ENCODE data around the gene ZNF683.
"Not testable (repeated sequence)": the region's sequence is repeated elsewhere in the genome, so short reads cannot be mapped to it uniquely, and the experiment has no call there.

Gene ZNF683

GRCh38 chr1:26388791-26389445, 16.4 kb upstream of the ZNF683 start:
- no peak for DNase-seq
- in situ Hi-C loops (cut with HindIII; ENCODE audit: low pct_ligation_motif_present, low pct_unique_long_range_greater_than_20kb, low sequenced_read_pairs) = no loop called here

- in situ Hi-C loops (cut with HindIII; ENCODE audit: low pct_ligation_motif_present, low pct_unique_long_range_greater_than_20kb, low sequenced_read_pairs) = no loop called here
- peak; percentile 39 for DNase-seq
Measured at GRCh38 chr1:26387447-26387846, 14.9 kb upstream of the ZNF683 start.

DNA sequence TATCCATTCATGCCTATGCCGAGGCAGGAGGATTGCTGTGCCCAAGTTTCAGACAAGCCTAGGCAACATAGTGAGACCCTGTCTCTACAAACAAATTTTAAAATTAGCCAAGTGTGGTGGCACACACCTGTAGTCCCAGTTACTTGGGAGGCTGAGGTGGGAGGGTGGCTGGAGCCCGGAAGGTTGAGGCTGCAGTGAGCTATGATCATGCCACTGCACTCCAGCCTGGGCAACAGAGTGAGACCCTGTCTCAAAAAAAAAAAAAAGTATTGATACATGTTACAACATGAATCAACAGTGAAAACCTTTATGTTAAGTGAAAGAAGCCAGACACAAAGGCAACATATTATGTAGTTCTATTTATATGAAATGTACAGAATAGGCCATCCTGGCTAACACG, 12.5 kb upstream of the ZNF683 start:
- in situ Hi-C loops (cut with HindIII; ENCODE audit: low pct_ligation_motif_present, low pct_unique_long_range_greater_than_20kb, low sequenced_read_pairs); DNase-seq: not testable (repeated sequence)

GRCh38 chr1:26384076-26384475, 11.5 kb upstream of the ZNF683 start:
- DNase-seq = no peak
- in situ Hi-C loops (cut with HindIII; ENCODE audit: low pct_ligation_motif_present, low pct_unique_long_range_greater_than_20kb, low sequenced_read_pairs) = no loop called here

GRCh38 chr1:26378879-26379251, 6.3 kb upstream of the ZNF683 start:
- no peak for DNase-seq
- in situ Hi-C loops (cut with HindIII; ENCODE audit: low pct_ligation_motif_present, low pct_unique_long_range_greater_than_20kb, low sequenced_read_pairs) = no loop called here

DNA sequence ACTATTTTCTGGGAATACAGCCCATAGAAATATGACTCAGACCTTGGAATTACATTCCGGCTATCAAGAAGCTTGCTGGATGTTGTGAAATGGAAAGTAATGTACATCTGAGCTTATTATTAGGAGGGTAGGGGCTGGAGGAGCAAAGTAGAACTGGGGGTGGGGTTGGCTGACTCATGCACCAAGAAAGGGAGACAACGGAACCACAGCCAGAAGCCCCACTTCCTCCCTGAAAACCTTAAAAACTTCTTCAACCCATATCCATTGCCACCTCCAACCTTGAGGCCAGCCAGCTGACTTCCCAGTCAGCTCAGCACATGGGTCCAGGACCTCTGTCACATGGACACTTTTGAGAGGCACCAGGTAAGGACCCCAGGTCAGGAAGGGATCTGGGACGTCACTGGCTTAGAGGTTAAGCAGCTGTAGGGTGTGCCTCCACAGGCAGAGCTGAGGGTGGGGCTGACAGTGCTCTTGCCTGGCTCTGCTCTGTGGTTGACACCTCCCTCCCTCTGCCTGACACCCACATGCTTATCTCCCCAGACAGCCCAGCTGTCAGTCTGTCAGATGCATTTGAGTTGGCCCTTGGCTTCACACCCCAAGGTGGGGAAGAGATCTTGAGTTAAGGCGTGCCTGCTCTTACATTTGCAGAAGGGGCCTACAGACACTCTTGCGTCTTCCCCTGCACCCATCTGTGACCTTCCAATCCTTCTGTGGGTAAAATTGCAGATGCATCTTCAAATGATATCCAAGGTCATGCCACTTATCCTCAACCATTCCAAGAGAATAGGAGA, 5.7 kb upstream of the ZNF683 start:
- DNase-seq = peak; percentile 63
- in situ Hi-C loops (cut with HindIII; ENCODE audit: low pct_ligation_motif_present, low pct_unique_long_range_greater_than_20kb, low sequenced_read_pairs) = no loop called here

GRCh38 chr1:26376050-26376449, 3.5 kb upstream of the ZNF683 start:
- DNase-seq = no peak
- in situ Hi-C loops (cut with HindIII; ENCODE audit: low pct_ligation_motif_present, low pct_unique_long_range_greater_than_20kb, low sequenced_read_pairs) = no loop called here

DNA sequence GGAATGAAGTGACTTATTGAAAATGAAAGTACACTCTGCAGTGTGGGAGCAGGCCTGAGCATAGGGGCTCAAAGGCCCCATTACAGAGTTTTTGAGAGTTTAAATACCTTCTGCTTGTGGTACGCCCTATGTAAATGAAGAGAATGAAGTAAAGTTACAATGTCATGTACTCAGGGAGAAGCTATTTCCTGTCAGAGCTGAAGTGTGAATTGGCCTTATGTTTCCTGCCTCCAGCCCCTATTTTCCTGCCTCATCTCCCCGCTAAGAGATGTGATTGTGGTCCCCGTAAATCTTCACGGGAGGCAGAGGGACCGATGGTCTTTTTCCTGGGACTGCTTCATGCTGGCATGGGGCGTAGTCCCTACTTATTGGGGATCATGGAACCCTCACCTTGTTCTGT, 2.5 kb upstream of the ZNF683 start:
- DNase-seq = no peak
- in situ Hi-C loops (cut with HindIII; ENCODE audit: low pct_ligation_motif_present, low pct_unique_long_range_greater_than_20kb, low sequenced_read_pairs) = no loop called here

GRCh38 chr1:26374361-26374760, 1.8 kb upstream of the ZNF683 start:
- DNase-seq; in situ Hi-C loops (cut with HindIII; ENCODE audit: low pct_ligation_motif_present, low pct_unique_long_range_greater_than_20kb, low sequenced_read_pairs): not testable (repeated sequence)

DNA sequence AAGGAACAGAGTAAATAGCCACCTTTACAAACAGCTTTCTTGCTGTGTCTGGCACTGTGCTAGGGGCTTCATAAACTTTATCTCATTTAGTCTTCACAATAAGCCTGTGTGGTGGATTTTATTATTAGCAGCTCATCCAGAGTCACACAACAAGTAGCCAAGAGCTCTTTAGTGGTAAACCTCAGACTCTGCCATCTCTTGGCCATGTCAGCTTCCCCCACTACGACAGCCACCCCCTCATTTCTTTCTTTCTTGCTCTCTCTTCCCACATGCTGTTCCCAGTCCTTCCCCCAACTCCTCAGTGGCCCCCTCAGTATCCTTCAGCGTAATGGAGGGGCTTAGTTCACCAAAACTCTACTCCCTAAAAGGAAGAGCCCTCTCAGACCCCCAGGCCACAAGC, 1.2 kb upstream of the ZNF683 start:
- in situ Hi-C loops (cut with HindIII; ENCODE audit: low pct_ligation_motif_present, low pct_unique_long_range_greater_than_20kb, low sequenced_read_pairs) = no loop called here
- no peak for DNase-seq

DNA sequence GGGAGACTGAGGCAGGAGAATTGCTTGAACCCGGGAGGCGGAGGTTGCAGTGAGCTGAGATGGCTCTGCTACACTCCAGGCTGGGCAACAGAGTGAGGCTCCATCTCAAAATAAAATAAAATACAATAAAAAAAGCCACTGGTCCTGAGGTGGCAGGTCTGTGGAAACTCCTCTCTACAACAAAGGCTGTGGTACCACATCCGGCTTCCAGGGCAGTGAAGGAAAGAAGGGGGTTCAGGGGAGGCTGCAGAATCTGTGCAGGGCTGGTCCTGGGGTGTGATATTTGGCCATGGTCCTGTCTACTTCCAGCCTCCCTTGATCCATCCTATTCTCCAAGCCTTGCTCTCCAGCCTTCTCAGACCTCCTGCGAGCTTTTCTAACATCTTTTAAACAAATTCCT, 731 bp upstream of the ZNF683 start:
- in situ Hi-C loops (cut with HindIII; ENCODE audit: low pct_ligation_motif_present, low pct_unique_long_range_greater_than_20kb, low sequenced_read_pairs) = no loop called here
- DNase-seq = no peak

- no peak for DNase-seq
- in situ Hi-C loops (cut with HindIII; ENCODE audit: low pct_ligation_motif_present, low pct_unique_long_range_greater_than_20kb, low sequenced_read_pairs) = no loop called here
Measured at GRCh38 chr1:26372039-26372438, 511 bp downstream of the ZNF683 start.

DNA sequence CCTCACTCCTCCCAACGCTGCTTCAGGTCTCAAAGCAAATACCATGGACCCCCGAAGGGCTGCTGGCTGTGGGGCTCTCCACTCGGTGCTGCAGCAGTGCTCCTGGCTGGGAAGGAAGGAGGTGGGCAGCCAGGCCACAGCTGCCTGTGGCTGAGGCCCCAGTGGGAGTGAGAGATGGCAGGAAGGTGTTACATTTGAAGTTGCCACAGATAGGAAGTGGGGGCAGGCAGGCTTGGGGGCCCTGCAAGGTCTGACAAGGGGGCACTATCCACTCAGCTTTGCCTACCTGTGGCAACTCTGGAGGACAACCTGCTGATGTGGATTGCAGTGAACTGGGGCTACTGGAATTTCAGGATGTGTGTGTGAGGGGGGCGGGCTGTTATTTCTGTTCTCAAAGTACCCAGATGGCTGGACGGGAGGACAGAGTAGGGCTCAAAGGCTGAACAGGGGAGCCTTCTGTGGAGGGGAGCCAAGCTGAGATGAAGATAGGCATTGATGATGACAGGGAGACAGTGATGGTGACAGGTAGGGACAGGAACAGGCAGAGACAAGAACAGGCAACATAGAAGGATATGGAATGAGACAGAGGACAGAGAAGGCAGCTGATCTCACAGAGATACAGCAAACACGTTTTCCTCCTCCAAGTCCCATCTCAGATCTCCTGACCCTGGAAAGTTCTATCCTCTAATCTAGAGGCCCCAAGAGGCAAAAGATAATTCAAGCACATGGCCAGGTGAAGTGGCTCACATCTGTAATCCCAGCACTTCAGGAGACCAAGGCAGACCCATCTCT, 1.8 kb downstream of the ZNF683 start:
- in situ Hi-C loops (cut with HindIII; ENCODE audit: low pct_ligation_motif_present, low pct_unique_long_range_greater_than_20kb, low sequenced_read_pairs) = no loop called here
- DNase-seq = no peak

GRCh38 chr1:26368486-26368885, 4.1 kb downstream of the ZNF683 start:
- in situ Hi-C loops (cut with HindIII; ENCODE audit: low pct_ligation_motif_present, low pct_unique_long_range_greater_than_20kb, low sequenced_read_pairs) = no loop called here
- DNase-seq = no peak

- in situ Hi-C loops (cut with HindIII; ENCODE audit: low pct_ligation_motif_present, low pct_unique_long_range_greater_than_20kb, low sequenced_read_pairs) = no loop called here
- DNase-seq = no peak
Measured at GRCh38 chr1:26368006-26368405, 4.5 kb downstream of the ZNF683 start.

DNA sequence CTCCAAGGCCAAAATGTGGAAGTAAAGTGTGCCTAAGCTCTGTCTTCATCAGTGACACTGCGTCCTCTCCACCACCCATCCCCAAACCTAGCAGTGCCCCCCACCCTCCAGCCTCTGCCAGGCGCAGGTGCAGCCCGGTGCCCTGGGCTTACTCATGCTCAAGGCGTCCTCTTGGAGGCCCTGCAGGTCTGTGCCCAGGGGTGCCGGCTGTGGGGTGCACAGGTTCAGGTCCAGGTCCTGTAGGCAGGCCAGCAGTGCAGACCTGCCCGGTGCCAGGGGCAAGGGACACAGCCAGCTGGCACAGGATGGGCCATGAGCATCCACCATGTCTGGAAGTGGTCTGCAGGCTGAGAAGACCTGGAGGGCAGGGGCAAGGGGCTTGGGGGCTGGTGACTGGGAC, 5.1 kb downstream of the ZNF683 start:
- in situ Hi-C loops (cut with HindIII; ENCODE audit: low pct_ligation_motif_present, low pct_unique_long_range_greater_than_20kb, low sequenced_read_pairs) = no loop called here
- no peak for DNase-seq

GRCh38 chr1:26364956-26365355, 7.6 kb downstream of the ZNF683 start:
- in situ Hi-C loops (cut with HindIII; ENCODE audit: low pct_ligation_motif_present, low pct_unique_long_range_greater_than_20kb, low sequenced_read_pairs) = no loop called here
- no peak for DNase-seq

DNA sequence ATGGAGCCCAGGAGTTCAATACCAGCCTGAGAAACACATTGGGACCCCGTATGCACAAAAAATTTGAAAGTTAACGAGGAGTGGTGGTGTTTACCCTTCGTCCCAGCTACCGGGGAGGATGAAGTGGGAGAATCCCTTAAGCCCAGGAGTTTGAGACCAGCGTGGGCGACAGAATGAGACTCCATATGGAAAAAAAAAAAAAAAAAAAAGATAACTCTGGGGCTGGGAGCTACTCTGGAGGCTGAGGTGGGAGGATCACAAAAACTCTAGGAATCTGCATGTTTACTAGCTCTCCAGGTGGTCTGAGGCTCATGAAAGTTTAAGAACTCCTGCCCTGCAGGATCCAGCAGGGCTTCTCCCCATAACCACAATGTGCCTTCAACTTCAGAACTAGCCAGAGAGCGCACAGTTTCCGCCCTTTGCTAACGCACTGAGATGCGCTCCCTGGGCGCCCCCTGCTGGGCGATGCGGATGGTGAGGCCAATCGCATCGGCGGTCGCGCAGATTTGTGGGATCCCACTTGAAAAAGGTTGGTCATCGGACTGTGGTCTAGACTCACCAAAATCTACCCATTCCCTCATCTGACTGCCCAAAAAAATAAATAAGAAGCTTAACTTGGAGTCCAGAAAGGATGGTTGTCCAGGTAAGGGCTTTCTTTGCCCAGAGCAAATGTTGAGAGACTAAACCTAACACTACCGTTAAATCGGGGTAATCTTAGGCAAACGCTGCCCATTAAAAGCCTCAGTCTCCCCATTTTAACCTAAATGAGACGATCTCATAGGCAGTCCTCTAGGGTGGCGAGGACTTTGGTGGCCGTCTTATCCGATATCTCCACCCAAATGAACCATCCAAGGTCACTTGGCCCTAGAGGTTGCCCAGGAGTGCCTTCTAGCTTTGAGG, 8.8 kb downstream of the ZNF683 start:
- in situ Hi-C loops (cut with HindIII; ENCODE audit: low pct_ligation_motif_present, low pct_unique_long_range_greater_than_20kb, low sequenced_read_pairs) = no loop called here
- peak; percentile 75 for DNase-seq

- DNase-seq = no peak
- in situ Hi-C loops (cut with HindIII; ENCODE audit: low pct_ligation_motif_present, low pct_unique_long_range_greater_than_20kb, low sequenced_read_pairs) = no loop called here
Measured at GRCh38 chr1:26362331-26362730, 10.2 kb downstream of the ZNF683 start.

Measured in ACHN (cell line).